Skeletal muscle tissue (tissue), 4 donors: Measurements from ENCODE around the gene CDA. TPM values are rescaled to one million over a fixed set of nuclear protein-coding genes. Genes with fewer than 3 reads are reported as not detected.
"Not testable (repeated sequence)": the region's sequence is repeated elsewhere in the genome, so short reads cannot be mapped to it uniquely, and the experiment has no call there.

ENCODE experiments used
- H3K27ac ChIP-seq: one replicate; pipeline ENCODE4 v1.7.0; 2013; ENCODE audit warnings: mild to moderate bottlenecking, low read depth, low read length, inconsistent platforms
- H3K27me3 ChIP-seq, 3 donors: one replicate each; pipeline ENCODE4 v1.7.0; 2013; ENCODE audit warnings: low read length in 3 of 3; ENCODE audit not compliant: control insufficient read depth in 3 of 3, insufficient read depth in 3 of 3
- H3K36me3 ChIP-seq, 3 donors: one replicate each; pipeline ENCODE4 v1.7.0; 2013; ENCODE audit warnings: low read length in 3 of 3; ENCODE audit not compliant: control insufficient read depth in 3 of 3, insufficient read depth in 3 of 3
- H3K4me1 ChIP-seq, 3 donors: one replicate each; pipeline ENCODE4 v1.7.0; 2013; ENCODE audit warnings: low read length in 3 of 3, mild to moderate bottlenecking in 3 of 3; ENCODE audit not compliant: control insufficient read depth in 3 of 3, insufficient read depth in 3 of 3
- H3K4me3 ChIP-seq, 3 donors: one replicate each; pipeline ENCODE4 v1.7.0; 2013; ENCODE audit warnings: low read length in 3 of 3
- H3K9ac ChIP-seq, 3 donors: one replicate each; pipeline ENCODE4 v1.7.0; 2013; ENCODE audit warnings: low read length in 3 of 3, mild to moderate bottlenecking in 3 of 3, moderate library complexity in 2 of 3, low read depth in 1 of 3
- H3K9me3 ChIP-seq, 3 donors: one replicate each; pipeline ENCODE4 v1.7.0; 2013; ENCODE audit warnings: low read length in 3 of 3; ENCODE audit not compliant: control insufficient read depth in 3 of 3
- total RNA-seq: library from RNA; depleted of rRNA; stranded (reverse); fragments of >200 nt; gene quantifications from one replicate; pipeline ENCODE4 v1.2.3, GENCODE V29; 2014
- donor health status: Osteomylitis.

The CDA gene
- total RNA-seq, 1 donor from 2014 or later = not detected

- no peak overlapping the region for H3K9ac ChIP-seq
- no peaks in the 10 kb centered on the region for H3K4me1 ChIP-seq
- H3K27me3 ChIP-seq = peaks cover 0 to 6% (median 0%) of the 10 kb centered on the region in 3 donors
- H3K27ac ChIP-seq = no peak overlapping the region
- H3K9me3 ChIP-seq = no peaks in the 10 kb centered on the region
- no peaks in the 10 kb centered on the region for H3K36me3 ChIP-seq
- H3K4me3 ChIP-seq = no peak overlapping the region
These were observed 11.3 kb downstream of the CDA start for GRCh38 chr1:20600156-20600555.

- Histone ChIP-seq H3K9me3 (no peaks in the 10 kb centered on the region), H3K36me3 (no peaks in the 10 kb centered on the region), H3K4me3 (no peak overlapping the region), H3K27me3 (peaks cover 0 to 4% (median 0%) of the 10 kb centered on the region in 3 donors), H3K9ac (no peak overlapping the region), H3K4me1 (no peaks in the 10 kb centered on the region), H3K27ac (no peak overlapping the region)
These were observed 12.4 kb downstream of the CDA start for GRCh38 chr1:20601129-20601825.

- H3K4me3 ChIP-seq = no peak overlapping the region
- no peak overlapping the region for H3K27ac ChIP-seq
- no peaks in the 10 kb centered on the region for H3K36me3 ChIP-seq
- no peaks in the 10 kb centered on the region for H3K4me1 ChIP-seq
- no peak overlapping the region for H3K9ac ChIP-seq
- H3K27me3 ChIP-seq = peaks cover 0 to 4% (median 0%) of the 10 kb centered on the region in 3 donors
- no peaks in the 10 kb centered on the region for H3K9me3 ChIP-seq
These were observed 14.1 kb downstream of the CDA start for GRCh38 chr1:20602851-20603450.

- H3K27me3 ChIP-seq = peaks cover 0 to 4% (median 0%) of the 10 kb centered on the region in 3 donors
- H3K27ac ChIP-seq = no peak overlapping the region
- H3K36me3 ChIP-seq = no peaks in the 10 kb centered on the region
- H3K4me1 ChIP-seq = no peaks in the 10 kb centered on the region
- H3K9me3 ChIP-seq = no peaks in the 10 kb centered on the region
- H3K4me3 ChIP-seq = no peak overlapping the region
- H3K9ac ChIP-seq = no peak overlapping the region
These were observed 14.9 kb downstream of the CDA start for GRCh38 chr1:20603504-20604464.

DNA sequence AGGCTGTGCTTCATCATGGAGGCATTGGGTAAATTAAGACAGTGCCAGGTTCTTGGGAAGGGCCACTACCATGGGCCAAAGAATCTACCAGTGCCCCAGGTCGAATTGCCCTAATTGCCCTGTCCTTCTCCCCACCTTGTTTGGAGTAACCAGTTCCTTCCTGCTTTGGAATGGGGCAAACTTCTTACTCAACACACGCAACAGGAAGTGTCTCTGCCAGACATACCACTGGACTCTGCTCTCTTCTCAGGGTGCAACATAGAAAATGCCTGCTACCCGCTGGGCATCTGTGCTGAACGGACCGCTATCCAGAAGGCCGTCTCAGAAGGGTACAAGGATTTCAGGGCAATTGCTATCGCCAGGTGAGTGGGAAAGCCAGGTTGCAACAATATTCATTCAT, 15.8 kb downstream of the CDA start:
- H3K36me3 ChIP-seq = no peaks in the 10 kb centered on the region
- no peak overlapping the region for H3K27ac ChIP-seq
- peaks cover 0 to 4% (median 0%) of the 10 kb centered on the region in 3 donors for H3K27me3 ChIP-seq
- H3K4me1 ChIP-seq = no peaks in the 10 kb centered on the region
- no peaks in the 10 kb centered on the region for H3K9me3 ChIP-seq
- H3K4me3 ChIP-seq = no peak overlapping the region
- H3K9ac ChIP-seq = no peak overlapping the region

DNA sequence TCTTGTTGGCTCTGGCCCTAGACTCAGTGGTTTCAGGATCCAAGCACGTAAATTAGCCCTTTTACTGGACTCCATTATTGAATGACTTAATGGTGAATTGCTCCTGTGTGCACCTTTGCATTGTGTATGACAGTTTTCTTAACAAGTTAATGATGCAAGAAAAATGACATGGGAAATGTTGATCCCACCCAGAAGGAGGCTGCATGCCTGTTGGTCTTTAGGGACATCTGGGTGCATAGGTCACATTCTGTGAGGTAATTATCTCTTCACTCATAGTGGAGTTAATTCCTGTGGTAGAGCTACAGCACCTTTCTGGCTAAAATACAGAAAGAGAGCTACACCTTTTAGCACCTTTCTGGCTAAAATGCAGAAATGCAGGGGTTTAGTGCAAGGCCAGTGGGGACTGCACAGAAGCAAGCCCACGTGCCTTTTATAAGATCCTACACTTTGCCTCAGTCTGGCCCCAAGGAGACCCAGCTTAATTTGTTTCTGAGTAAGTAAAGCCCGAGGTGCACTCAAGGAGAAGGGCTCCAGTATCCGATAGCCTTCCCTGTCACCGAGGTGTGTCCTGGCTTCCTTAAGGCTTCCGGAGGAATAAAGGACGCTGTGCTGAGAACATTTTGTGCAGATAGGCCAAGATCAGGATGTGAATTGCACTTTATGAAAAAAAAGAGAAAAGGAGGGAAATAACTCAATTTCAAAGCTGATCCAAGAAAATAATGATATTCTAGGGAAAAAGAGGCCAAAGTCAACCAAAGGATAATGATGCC, 18.1 kb downstream of the CDA start:
- not testable (repeated sequence) for H3K27ac ChIP-seq, H3K36me3 ChIP-seq, H3K9ac ChIP-seq, H3K4me1 ChIP-seq, H3K27me3 ChIP-seq, H3K4me3 ChIP-seq, H3K9me3 ChIP-seq

GRCh38 chr1:20609541-20609940, 20.6 kb downstream of the CDA start:
- Histone ChIP-seq H3K9me3 (no peaks in the 10 kb centered on the region), H3K4me1 (peaks cover 3 to 12% (median 11%) of the 10 kb centered on the region in 3 donors), H3K27me3 (peaks cover 0 to 4% (median 0%) of the 10 kb centered on the region in 3 donors), H3K4me3 (no peak overlapping the region), H3K27ac (no peak overlapping the region), H3K9ac (no peak overlapping the region), H3K36me3 (no peaks in the 10 kb centered on the region)

DNA sequence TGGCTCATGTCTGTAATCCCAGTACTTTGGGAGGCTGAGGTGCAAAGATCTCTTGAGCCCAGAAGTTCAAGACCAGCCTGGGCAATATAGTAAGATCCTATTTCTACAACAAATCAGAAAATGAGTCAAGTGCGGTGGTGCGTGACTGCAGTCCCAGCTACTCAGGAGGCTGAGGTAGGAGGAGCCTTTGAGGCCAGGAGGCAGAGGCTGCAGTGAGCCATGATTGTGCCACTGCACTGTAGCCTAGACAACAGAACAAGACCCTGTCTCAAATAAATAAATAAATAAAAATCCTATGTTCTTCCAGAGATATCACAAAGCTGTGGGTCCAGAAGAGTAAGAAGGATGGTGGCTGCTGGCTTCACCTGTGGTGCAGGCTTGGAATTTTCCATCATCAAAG, 22.1 kb downstream of the CDA start:
- Histone ChIP-seq H3K36me3 (no peaks in the 10 kb centered on the region), H3K4me3 (no peak overlapping the region), H3K27me3 (no peaks in the 10 kb centered on the region), H3K27ac (no peak overlapping the region), H3K9me3 (no peaks in the 10 kb centered on the region), H3K4me1 (peaks cover 7 to 16% (median 16%) of the 10 kb centered on the region in 3 donors), H3K9ac (no peak overlapping the region)

DNA sequence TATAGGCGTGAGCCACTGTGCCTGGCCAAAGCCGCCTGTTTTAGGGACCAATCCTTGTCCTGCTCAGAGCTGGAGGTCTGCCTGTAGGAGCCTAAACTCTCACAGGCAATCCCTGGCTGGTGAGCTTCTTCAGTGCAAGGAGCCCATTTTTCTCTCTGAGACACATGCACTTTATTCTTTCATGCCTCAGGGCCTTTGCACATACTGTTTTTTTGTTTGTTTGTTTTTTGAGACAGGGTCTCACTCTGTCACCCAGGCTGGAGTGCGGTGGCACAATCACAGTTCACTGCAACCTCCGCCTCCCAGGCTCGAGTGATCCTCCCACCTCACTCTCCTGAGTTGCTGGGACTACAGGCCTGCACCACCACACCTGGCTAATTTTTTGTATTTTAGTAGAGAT, 22.8 kb downstream of the CDA start:
- H3K27me3 ChIP-seq = no peaks in the 10 kb centered on the region
- H3K36me3 ChIP-seq = no peaks in the 10 kb centered on the region
- H3K4me3 ChIP-seq = no peak overlapping the region
- no peak overlapping the region for H3K27ac ChIP-seq
- no peak overlapping the region for H3K9ac ChIP-seq
- peaks cover 11 to 23% (median 22%) of the 10 kb centered on the region in 3 donors for H3K4me1 ChIP-seq
- H3K9me3 ChIP-seq = no peaks in the 10 kb centered on the region
